ENCODE data around the gene DNAH17.

Gene DNAH17

DNA sequence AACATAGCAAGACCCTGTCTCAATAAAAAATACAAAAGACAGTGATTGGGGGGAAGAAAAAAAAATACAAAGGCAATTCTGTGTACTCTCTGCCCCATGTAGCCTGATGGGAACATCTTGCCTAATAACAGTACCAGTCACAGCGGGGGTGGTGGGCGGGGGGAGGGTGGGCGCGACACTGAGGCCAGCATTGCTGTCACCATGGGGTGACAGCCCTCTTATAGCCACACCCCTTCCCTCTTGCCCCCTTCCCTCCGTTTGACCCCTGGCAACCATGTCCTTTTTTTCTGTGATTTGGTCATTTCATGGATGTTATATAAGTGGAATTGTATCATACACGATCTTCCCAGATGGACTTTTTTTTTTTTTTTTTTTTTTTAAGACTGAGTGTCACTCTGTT is 80.9 kb downstream of the DNAH17 start:
- DNase-seq (ENCODE audit: low read depth in 2 of 2, low spot score in 1 of 2), result no peak

DNA sequence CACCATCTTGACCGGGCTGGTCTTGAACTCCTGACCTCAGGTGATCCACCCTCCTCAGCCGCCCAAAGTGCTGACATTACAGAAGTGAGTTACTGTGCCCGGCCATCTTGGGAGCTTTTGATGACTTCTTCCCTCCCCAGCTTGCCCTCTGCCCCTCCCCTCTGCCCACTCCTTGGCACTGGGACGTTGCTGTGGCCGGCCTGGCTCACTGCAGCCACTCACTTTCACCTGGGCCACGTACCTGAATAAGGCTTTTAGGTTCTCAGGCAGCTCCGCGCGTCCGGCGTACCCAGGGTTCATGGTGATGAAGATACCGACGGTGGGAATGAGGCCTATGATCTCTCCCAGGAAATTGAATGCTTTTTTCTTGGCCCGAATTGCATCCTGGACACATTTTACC is 81.6 kb downstream of the DNAH17 start:
- no peak for DNase-seq (ENCODE audit: low read depth in 2 of 2, low spot score in 1 of 2)

DNA sequence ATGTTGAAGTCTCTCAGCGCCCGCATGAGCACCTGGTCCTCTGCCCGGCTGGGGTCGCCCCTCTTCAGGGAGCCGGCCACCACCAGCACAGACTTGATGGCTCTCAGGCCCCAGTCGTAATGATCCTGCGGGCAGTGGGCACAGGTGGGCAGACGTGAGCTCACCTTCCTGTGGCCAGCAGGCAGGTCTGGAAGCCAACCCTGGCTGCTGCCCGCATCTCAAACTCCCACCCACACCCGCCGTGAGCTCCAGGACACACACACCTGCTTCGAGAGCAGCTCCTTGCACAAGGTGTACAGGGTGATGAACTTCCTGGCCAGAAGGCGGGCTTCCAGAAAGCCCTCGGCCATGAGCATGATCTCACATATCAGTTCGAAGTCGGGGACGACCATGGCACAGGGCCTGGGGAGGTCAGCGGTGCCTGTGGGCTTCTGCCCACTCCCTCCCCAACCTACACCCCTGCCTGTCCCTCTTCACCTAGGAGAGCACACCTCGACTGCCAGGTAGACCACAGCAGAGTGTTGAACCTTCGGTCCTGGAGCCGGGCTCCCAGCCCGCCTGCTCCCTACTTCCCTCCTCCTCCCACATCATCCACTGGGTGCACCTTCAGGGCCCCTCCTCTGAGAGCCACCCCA is 82.4 kb downstream of the DNAH17 start:
- DNase-seq (ENCODE audit: low read depth in 2 of 2, low spot score in 1 of 2), result no peak

DNA sequence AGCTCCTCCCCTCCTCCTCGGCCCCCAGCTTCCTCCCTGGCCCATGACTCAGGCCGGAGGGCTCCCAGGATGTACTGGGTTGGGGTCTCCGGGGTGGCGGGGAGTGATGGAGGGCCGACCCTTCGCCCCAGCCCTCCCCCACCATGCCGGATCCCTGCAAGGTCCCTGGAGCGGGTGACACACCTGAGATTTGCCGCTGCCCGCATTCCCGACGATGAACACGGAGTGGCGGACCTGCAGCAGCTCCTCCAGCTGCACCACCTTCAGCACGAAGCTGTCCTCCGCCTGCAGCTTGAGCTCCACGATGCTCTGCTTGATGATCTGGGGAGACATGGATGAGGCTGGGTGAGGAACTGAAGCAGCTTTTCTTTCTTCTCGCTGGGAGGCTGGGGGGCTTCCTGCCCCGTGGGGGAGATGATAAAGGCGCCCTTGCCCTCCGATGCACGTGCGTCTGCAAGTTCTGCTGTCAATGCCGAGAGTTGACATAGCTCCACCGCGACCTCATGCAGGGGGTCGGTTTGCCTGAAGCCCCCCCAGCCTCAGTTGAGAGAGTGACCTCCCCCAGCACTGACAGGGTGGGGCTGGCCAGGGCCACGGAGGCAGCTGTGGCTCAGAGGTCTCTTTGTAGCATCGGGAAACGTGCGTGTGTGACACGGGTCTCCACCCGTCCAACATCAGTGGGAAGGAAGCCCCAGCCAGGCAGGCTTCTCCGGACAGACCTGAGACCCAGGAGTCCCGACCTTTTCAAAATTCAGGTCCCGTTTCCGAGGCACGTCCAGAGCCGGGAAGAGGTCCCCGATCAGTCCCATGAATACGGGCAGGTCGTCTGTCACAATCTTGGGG is 83.1 kb downstream of the DNAH17 start:
- no peak for DNase-seq (ENCODE audit: low read depth in 2 of 2, low spot score in 1 of 2)

DNA sequence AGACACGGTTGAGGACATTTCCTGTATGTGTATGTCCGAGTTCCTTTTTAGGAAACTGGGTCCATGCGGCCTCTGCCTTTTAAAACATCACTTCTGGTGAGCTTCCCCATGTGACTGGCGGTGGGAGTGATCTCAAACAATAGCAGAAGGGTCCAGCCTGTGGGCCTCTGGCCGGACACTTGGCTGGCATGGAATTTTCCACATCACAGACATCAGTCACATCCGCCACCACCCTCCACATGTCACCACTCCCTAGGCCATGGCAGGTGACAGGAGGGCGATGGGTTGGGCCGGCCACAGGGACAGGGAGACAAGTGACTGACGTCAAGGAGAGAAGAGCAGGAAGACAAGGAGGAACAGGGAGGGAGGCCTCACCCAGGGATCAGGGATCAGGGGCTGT is 83.7 kb downstream of the DNAH17 start:
- no peak for DNase-seq (ENCODE audit: low read depth in 2 of 2, low spot score in 1 of 2)

DNA sequence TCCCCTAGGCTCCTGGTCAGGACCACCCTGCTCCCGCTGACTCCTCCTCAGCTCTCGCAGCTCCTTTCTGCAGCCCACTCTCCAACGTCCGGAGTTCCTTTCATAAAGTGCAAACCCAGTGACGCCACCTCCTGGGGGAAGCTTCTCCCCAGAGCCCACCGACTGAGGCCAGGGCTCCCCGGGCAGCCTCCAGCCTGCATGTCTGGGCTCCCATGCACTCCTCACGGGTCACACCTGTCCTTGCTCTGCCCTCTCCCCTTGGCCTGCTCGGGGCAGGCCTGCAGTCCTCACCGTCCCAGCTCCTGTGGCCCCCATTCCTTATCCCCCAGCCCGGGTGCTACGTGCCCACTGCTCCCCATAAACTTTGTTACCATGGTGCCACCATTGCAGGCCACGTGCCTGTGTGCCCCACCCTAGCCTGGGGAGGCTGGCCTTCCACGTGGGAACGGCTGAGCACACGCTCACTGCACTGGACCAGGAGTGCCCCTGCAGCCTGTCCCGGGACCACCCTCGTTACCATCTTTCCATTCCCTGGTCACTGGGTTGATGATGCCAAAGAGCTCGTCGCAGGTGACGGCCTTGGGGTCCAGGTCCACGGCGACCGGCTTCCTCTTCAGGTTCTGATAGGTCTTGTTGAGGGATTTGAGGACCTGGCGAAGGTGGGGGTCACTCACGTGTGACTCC is 84.9 kb downstream of the DNAH17 start:
- DNase-seq (ENCODE audit: low read depth in 2 of 2, low spot score in 1 of 2), result no peak

DNA sequence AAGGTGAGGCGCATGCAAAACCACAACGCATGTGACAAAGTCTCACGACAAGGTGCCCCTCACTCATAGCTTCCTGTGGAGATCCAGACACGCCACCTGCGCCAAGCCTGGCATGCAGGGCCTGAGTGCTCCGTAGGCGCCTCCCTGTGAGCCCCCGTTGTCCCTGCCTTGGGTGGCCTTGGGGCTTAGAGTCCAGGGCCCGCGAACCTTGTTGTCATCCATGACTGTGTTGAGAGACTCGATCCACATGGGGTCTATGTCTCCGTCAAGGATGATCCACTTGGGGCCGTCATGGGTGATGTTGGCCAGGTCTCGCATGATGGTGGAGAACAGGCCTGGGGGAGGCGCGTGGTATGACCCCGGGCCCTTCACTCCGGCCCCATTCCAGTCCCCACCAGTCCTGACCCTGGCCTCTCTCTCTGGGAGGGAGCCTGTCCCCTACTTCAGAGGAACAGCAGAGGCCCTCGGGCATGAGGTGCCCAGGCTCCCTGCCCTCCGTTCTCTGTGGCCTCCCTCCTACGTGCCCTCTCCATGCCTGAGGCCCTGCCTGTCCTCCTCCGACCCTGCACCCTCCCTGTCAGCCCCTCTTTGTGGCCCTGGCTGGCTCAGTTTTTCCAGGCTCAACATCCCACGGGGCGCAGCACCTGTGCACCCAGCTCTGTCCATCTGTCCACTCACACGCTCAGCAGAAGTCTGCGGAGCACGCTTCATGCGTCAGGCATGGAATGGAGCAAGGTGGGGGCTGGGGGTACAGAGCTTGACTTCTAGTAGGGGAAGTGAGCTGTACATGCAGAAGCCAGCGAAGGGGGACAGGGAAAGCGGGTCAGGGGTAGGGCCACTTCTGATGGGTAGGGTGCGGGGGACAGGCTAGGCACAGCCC is 85.7 kb downstream of the DNAH17 start:
- DNase-seq (ENCODE audit: low read depth in 2 of 2, low spot score in 1 of 2), result no peak

DNA sequence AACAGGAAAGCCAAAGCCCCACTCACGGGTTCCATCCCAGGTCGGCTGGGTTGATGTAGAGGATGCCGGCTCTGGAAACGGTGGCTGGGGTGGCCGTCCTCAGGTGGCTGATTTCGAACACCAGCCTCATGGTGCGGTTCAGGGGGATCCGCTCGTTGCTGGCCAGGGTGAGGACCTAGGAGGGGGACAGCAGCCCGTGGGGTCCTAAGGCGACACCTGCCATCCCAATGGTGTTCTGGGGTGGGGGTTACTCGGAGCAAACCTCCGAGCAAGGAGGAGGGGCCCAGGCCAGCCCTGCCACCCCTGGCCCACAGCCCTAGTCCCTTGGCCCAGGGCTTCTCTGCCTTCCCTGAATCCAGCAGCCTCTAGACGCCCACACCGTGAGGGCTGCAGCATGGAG is 86.5 kb downstream of the DNAH17 start:
- no peak for DNase-seq (ENCODE audit: low read depth in 2 of 2, low spot score in 1 of 2)

DNA sequence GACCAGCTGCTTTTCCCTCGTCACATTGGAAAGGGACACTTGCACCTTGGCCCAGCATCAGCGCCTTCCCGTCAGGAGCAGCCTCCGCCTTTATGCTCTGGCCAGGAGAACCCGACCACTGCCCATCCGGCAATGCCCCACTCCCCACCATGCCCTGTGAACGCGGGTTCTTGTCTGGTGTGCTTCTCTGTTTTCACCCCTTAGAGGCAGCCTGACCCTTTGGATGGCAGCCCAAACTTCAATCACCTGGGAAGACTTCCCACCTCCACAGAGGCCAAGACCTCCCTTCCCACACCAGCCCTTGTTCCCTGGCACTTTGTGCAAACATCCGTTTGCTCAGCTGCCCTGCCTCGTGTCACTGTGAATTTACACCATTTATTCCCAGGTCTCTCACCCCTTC is 87.0 kb downstream of the DNAH17 start:
- no peak for DNase-seq (ENCODE audit: low read depth in 2 of 2, low spot score in 1 of 2)

DNA sequence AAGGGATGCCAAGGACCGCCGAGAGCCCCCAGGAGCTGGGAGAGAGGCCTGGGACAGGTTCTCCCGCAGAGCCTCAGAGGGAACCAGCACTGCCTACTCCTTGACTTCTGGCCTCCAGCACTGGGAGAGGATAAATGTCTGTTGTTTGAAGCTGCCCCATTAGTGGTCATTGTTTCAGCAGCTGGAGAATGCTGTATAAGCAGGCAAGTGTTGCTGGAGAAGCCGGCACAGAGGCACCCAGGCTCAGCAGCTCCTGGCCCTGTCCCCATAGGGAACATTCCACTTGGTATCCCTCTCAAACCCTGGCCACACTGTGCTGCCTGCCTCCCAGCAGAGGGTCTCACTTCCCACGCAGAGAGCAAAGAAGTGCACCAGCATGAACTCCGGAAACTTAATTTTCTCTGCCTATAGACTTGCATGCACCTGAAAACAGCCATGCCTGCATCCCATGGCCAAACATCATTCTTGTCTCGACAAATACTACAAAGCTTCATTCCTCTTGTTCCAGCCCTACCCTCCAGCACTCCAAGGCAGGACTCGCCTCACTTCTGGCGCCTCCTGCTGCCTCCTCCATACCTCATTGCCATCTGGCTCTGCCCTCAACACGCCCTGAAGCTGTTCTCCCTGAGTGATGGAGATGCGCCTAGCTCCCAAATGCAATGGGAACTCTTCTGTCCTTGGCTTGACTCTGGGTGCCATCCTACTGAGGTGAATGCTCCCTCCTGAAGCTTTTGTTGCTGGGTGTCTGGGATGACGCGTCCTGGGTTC is 88.1 kb downstream of the DNAH17 start:
- no peak for DNase-seq (ENCODE audit: low read depth in 2 of 2, low spot score in 1 of 2)

DNA sequence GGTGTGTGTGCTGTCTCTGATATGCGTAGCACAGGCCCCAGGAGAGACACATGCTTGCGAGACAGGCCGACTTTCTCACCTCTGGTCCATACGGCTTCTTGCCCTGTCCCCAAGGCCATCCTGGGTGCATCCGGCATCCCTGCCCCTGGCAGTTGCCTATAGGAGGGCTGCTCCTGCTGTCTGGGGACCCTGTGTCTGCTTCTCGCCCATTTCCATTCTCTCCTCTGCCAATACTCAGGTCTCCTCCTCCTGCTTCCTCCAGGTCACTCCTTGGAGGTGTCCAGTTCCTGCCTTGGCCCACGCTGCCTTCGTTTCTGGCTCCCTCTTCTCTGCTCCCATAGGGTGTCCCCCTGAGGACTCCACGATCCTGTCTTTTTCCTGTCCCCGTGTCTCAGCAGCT is 89.0 kb downstream of the DNAH17 start:
- no peak for DNase-seq (ENCODE audit: low read depth in 2 of 2, low spot score in 1 of 2)

DNA sequence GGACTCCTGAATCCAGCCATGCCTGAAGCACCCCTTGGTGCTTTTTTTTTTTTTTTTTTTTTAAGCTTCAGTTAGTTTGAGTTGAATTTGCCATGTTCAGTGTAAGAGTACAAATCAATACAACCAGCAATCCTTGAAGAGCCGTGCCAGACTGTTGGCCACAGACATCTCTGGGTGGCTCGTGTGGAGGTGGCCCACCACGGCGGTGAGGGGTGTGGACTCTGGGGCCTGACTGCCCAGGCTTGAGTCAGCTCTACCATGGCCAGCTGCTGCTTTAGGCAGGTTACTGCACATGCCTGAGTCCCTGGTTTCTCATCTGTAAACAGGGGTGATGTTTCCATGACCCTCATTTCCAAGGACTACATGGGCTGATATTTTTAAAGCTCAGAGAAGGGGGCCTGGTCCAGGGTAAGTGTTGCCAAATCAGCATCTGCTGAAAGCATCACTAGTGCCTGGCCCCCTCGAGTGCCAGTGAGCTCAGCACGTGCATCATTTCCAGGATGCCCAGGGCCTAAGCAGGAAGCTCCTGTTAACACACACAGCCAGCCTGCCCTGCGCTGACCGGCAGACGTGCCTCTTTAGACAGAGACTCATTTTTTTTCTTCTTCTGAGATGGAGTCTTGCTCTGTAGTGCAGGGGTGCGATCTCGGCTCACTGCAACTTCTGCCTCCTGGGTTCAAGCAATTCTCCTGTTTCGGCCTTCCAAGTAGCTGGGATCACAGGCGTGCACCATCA is 90.1 kb downstream of the DNAH17 start:
- DNase-seq (ENCODE audit: low read depth in 2 of 2, low spot score in 1 of 2), result no peak

DNA sequence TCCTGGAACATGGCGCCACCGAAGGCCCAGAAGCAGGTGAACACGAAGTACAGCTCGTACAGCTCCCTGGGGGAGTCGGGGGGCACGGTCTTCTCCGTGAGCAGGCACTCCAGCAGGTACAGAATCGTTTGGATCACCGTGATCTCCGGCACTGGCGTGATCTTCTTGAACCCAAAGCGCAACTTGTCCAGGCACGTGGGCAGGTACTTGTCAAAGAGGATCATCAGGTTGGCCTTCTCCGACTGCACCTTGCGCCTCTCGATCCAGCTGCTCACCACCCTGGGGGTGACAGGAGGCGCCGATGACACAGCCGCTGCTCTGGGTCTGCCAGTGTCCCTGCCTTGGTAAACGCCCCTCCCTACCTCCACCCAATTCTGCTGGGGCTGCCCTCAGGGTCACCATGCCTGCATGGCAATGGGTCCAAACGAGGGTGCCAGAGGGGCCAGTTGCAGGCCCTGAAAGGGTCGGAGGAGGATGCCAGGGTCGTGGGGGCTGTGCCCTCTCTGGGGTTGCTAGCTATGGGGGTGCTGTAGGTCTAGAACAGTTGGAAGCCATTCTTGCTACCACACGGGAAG is 90.9 kb downstream of the DNAH17 start:
- DNase-seq (ENCODE audit: low read depth in 2 of 2, low spot score in 1 of 2), result no peak

DNA sequence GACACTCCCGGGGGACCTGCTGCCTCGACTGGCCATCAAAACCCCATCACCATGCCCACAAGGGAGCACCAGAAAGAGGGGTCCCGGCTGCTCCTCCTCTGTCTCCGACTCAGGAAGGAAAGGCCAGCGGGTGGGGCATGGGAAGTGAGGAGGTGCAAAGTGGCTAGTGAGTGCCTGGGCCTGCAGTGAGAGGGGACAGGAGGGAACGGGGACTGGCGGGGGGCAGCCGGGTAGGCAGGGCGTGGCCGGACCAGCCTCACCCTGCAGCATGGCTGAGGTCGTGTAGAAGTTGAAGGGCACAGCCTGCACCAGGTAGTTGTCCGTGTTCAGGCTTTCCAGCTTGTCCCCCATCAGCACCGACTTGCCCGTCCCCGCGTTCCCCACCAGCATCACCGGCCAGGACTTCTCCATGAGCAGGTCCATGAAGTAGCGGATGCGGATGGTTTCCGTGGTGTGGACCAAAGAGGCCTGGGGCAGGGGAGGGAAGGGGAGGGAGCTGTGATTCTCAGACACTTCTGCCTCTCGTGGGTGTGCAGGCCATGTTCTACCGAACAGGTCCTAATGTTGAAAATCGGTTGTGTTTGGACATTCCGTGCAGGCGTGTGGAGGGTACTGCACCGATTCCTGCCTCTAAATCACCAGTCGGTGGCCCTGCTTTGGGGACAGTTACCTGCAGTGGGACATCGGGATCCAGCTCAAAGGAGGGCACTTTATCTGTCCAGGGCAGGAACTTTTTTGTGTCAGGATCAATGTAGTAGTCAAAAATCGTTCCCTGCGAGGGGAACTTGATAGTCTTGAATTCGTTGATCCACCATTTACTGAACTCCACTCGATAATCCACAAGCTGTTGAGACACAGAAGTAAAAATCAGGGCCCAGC is 91.7 kb downstream of the DNAH17 start:
- DNase-seq (ENCODE audit: low read depth in 2 of 2, low spot score in 1 of 2), result no peak

DNA sequence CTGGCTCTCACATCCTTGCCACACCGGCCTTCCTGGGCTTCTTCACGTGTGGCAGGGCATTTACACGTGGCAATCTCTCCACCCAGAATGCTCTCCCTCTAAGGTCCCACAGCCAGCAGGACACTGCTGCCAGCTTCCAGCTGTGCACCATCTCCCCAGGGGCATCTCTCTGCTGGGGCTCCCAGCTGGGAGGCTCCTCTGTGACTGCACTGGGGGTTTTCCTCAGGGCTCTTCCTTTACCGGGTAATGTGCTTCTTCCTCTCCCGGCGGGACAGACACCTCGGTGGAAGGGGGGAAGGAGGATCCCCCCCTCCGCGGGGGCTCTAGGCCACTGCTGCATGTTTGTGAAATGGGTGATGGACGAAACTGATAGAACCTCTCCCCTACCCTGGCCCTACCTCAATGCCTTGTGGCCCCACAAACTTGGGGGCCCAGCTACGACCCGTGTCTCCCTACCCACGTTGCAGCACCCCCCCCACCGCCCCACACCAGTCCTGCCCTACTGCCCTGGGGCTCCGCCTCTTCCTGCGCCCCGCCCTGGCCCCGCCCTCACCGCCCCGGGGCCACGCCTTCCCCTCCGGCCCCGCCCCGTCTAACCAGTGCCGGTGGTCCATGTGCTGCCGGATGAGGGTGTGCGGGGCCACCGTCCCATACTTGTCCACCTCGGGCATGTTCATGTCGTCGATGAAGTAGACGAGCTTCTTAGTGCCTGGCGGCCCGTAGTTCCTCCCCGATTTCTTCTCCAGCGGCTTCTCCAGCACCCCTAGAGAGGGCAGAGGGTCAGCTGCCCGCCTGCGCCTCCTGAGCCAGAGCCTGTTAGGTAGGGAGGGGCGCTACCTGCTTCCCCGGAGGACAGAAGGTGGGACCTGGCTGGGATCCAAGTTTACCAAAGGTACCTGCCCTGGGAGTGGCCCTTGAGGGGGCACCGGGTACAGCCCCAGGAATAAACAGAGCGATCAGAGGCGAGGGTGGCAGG is 92.6 kb downstream of the DNAH17 start:
- peak; percentile 25 to 31 for DNase-seq (ENCODE audit: low read depth in 2 of 2, low spot score in 1 of 2)

DNA sequence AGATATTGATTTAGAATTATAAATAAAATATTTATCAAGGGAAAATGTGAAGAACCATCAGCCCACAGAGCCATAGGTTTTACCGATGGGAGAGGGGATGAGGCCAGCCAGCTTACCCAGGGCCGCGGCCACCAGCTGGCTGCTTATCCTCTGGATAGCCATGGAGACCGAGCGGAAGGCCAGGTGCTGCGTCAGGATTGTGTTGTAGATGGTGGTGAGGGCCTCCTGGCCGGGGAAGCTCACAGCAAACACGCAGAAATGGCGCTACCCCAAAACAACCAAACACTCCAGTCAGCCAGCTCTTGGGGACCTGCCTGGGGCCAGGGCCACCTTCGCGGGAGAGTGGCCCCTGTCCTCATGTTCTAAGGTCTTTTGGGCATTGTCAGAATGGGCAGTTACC is 97.8 kb downstream of the DNAH17 start:
- no peak for DNase-seq (ENCODE audit: low read depth in 2 of 2, low spot score in 1 of 2)

DNA sequence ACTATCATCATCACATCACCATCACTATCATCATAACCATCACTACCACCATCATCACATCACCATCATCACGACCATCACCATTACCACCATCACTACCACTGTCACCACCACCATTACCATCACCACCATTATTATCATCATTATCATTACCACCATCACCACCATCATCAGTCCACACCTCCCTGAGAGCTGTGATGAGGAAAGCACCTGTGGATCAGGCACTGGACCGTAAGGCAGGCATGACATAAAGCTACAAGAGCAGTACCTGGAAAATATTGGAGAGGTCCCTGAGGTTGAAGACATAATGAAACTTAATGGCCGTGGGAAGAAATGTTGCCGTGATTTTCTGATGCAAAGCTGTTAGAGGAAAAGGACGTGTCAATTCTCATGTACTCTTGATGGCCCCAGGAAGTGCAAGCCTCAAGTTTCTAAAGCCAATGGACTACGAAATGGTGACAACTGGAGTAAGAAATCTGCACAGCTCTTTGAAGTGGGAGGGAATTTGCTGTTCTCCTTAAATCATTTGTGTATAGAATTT is 98.4 kb downstream of the DNAH17 start:
- DNase-seq (ENCODE audit: low read depth in 2 of 2, low spot score in 1 of 2), result no peak

Measured in stimulated activated CD8-positive, alpha-beta memory T cell treated with anti-CD3 and anti-CD28 coated beads, Interleukin-4, amount 100 ng/mL, for 1 hour (primary cell).